Measurements from ENCODE around the gene KPTN.

KPTN gene

DNA sequence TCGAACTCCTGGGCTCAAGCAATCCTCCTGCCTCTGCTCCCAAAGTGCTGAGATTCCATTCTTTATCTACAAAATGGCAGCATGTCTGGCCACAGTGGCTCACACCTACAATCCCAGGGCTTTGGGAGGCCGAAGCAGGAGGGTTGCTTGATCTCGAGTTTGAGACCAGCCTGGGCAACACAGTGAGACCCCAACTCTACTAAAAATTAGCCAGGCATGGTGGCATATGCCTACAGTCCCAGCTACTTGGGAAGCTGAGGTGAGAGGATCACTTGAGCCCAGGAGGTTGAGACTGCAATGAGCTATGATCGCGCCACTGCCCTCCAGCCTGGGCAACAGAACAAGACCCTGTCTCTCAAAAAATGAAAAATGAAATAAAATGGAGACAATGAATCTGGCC is 24.7 kb upstream of the KPTN start:
- no peak for DNase-seq

DNA sequence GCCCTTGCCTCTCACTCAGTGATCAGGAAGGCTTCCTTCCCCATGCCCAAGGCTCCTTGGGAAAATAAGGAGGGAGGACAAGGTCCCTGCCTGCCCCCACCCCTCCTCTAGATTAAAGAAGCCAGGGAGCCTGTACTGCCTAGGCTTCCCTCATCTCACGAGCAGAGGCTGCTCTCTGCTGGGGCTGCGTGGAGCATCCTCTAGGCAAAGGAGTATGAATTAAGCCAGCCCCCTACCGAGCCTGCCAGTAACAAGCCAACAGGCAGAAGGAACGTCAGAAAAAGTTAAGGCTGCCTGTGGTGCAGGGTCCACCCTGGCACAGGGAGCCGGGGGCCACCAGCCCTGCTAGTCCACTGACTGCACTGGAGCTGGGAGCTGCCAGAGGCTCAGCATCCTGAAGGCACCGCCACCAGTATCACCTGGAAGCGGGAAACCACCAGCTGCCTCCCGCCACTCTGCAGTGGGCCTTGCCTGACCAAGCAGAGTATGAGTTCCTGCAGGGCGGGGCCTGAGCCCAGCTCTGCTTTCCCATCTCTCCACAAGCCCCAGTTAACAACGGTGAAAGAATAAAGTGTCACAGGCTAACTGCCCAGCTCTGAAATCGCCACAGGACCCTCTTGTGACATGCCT is 24.0 kb upstream of the KPTN start:
- DNase-seq = no peak

DNA sequence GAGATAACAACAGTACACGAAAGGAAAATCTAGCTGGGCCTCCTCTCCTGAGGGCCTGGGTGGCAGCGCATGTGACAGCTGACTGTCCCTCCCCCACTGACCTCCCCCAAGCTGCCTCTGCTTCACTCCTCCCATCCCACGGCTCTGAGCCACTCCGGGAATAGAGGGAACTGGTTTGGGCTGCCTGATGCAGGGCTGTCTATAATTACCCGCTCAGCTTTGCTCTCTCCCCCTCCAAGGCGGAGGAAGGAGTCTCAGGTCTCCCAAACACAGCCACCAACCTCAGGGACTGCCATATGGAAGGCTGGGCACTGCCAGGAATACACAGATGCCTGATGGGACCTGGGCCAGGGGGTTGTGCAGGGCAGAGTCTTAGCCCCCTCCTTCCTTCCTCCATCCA is 23.0 kb upstream of the KPTN start:
- DNase-seq = no peak

DNA sequence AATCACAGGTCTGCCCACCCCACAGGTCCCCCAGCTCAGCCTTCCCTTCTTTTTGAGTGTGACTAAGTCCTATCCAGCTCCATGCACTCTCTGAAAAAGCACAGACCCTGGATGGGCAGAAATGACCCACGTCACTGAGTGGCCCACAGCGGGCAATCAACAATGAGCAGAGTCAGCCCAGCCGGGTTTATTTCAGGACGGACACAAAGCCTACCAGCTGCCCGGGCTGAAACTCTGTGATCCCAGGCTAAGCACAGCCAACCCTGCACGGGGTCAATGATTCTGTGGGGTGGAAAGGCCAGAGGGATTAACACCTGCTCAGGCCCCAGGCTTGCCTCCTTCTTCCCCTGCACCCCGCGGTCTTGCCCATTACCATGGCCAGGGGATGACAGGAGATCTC is 22.4 kb upstream of the KPTN start:
- DNase-seq = no peak

DNA sequence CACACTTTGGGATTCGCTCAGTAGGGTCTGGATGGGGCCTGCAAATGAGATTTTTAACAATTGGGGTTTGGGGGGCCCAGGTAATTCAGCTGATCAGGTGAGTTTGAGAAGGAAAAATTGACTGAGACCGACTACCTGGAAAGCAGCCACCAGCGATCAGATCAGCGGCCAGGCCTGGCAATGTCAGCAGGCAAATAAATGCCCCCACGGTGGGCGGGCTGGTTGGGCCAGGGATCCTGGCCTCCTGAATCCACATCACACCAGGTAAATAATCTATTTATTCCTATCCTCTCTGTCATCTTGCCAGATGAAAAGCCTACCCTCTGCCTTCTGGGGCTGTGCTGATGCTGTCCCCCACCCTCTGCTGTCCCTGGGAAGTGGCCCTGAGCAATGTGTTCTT is 21.5 kb upstream of the KPTN start:
- DNase-seq = no peak

DNA sequence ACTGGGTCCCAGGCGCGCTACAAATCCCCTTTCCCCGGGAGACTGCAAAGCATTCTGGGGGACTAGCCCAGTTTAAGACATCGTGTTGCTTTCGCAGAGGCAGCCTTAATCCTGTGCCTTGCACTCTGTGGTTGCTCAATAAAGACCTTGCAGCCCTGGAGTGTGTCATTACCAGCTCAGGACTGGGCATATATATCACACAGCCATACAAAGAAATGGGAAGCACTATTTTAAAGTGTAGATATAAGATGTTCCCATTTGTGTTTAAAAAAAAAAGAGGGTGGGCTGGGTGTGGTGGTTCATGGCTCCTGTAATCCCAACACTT is 19.8 kb upstream of the KPTN start:
- DNase-seq = no peak

DNA sequence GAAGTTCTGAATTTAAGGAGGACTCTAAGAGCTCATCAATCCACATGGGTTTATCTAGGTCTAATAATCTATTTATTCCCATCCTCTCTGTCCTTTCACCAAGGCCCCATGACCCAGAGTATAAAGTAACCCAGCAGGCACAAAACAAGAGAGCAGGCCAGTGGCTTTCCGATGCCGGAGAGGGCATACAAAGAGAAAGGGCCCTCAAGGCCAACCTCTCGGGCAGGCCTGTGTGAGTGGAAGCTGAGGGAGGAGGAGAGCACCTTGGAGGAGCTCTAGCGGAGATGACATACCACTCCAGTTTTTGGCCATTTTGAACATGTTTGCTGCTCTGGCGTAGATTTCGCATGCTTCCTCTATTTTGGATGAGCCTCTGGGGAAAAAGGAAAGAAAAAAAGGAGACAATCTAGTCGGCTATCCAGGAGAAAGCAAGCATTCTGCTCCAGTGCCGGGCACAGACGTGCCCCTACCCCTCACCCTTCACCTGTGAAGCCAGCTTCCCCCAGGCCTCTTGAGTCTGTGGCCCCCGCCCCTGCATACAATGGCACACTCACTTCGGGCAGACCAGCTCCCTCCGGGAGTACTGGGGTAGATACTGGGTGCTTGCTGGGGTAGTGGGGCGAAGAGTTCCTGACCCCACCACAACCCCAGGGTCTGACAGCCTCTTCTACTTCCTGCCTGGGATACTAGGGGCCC is 19.3 kb upstream of the KPTN start:
- DNase-seq = no peak

DNA sequence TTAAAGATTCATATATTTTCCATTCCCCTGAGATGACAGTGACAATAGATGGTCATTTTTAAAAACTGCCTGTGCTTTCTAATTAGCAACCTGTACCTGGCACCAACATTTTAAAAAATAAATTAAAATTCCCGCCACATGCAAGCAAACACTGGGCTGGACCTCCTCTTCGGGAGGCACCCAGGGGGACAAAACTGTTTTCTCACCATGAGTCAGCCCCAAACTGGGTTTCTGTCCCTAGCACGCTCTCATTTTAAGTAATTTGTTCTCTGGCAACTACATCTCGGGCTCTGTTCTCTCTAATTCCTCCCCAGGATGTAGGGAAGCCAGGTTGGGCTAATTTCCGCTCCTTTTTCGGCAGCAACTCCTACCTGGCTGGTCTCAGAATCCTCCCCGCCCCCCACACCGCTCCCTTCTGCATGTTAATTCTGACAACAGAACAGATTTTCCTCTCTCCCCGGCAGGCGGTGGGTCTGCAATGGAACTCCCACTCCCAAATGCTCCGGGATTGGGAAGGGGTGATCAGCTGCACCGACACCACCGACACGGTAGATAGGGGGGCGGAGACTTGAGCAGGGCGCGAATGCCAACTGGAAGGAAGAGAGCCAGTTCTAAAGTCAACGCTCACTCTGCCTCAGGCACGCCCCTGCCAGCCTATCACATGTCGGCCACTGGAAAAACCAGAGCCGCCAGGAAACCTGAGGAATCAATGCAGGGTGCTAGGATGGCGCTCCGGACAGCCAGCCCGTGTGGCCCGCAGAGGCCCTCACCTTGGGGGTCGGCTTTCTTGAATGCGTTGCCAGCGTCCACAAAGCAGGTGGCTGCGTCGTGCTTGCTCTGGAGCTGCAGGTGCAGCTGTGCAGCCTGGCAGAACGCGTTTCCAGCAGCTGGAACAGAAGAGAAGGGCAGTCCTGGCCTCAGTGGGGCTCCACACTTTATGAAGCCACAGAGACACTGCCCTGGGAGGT is 16.1 kb upstream of the KPTN start:
- DNase-seq = no peak

DNA sequence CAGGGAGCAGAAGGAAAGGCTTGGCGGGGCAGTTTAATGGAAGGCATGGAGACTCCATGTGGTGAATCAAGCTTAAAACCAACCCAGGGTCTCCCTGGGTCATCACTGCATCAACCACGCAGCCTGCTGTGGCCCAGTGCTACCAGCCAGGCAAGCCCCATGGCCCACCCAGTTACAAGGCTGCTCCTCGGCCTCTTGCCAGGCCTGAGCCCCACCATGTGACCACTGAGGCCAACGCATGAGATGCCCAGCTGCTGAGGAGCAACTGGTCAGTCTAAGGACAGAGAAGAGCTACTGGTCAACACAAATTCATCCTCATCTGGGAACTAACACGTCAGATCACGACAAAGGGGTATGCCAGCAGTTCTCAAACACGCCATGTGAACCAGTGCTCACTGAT is 15.4 kb upstream of the KPTN start:
- no peak for DNase-seq

DNA sequence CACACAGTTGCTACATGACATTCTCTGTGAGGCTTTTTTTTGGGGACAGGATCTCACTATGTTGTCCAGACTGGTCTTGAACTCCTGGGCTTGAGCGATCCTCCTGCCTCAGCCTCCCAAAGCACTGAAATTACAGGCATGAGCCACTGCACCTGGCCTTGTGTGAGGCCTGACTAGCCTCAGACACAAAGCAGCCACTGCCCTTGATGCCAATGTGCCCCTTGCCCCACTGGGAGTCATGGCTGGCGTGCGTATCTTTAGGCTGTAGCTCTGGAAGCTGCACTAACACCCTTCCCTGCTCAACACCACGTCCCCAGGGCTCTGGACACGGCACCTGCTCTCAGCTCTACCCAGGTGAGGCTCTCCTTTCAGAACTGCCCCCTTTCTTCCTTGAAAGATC is 14.5 kb upstream of the KPTN start:
- DNase-seq = no peak

DNA sequence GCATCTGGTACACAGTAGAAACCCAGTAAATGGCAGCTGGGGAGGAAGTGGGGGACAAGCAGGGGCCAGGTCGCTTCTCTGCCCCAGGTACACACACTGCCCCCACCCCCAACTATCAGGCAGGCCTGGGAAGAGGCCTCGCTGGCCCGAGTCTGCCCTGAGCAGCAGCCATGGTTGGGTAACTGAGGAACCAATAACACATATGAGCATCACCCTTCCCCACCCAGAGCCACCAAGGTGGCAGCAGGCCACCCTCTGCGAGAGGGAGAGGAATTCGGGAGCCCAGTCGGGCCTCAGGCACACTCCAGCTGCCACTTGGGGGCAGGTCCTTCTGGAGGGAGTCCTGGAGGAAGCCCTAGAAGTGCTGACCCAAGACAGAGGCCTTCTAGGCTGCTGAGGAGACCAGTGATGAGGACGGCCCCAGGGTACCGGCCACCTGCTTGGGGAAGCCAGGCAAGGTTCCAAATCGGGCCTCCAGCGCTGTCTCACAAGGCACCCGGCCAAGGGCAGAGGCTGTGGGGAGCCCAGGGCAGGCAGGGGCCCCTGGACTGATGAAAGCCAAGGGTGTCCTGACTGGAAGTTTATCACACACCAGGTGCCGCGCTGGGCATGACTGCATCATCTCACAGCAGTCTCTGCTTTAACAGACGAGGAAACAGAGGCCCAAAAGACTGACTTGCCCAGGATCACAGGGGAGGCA is 14.0 kb upstream of the KPTN start:
- DNase-seq = no peak

DNA sequence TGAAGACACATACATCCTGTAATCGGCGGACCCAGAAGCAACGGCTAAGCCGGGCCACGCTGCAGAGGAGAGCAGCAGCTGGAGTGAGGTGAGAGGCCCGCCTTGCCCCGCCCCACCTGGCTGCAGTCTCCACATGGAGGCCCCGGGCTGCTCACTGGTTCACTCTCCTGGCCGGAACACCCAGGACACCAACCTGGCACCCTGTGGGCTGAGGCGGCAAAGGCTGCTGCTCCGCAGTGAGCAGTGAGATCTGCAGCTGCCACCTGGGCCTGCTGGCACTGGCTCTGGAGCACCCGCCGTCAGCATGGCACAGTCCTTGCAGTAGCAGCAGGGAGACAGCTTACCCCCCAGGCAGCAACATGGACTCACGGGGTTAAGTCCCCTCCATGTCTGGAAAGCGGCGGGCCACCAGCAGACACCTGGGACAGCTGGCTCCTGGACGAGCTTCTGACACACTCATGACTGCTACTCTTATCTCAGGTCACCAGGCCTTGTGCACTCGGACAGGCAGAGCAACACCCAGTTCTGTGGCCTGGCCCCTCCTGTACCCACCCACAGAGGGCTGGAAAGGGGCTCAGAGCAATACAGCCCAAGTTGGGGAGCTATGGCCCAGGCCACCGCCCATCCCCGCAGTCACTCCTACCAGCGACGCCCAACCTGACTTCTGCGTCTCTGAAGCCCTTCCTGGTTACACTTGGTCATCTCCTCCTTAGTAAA is 13.2 kb upstream of the KPTN start:
- DNase-seq = no peak

DNA sequence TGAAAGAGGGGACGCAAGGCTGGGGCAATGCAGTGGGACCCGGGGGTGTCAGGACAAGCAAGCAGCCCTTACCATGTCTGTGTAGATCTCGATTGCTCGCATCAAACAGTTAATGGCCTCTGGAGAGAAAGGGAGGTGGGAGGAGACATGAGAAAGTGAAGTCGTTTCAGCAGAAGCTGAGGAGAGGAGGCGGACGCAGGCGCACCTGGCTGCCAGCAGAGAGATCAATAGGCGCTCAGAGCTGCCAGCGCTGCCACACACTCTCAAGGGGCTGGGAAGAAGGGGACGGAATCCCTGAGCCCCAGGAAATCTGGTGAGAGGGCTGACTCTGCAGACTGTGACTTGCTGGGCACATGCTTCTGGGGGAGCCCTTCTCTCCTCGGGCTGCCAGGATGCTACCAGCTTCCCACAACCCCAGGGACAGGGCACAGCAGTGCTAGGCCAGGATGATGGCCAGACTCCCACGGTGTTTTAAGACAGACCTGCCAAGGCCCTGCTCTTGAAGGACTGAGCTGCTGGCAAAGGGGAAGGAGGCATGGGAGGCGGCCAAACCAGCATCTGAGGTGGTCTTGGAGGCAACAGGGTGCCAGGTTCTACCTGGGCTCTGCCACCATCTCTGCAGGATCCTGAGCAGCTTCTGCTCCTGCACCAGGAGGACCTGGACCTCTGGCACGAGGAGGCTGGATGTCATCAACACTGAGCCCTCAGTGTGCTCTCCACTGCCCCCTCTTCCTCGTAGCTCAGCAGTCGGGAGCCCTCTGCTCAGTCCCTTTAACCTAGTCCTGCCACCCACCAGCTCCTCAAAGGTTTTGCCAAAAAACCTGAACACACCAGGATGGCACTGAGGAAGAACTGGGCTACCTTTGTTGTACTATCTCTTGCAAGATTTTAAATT is 11.7 kb upstream of the KPTN start:
- no peak for DNase-seq

DNA sequence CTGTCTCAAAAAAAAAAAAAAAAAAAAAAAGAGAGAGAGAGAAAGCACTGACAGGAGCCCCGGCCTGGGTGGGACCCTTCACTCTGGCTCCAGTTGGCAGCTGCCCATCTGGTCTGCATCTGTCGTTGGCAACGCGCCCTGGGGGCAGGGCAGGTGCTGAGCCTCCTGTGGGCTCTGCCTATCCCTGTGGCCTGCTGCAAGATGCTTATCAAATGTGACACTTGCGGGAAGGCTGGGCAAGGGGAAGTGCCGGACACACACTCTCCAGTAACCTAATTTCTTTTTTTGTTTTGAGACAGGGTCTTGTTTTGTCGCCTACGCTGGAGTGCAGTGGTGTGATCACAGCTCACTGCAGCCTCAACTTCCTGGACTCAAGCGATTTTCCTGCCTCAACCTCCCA is 10.7 kb upstream of the KPTN start:
- DNase-seq = no peak

DNA sequence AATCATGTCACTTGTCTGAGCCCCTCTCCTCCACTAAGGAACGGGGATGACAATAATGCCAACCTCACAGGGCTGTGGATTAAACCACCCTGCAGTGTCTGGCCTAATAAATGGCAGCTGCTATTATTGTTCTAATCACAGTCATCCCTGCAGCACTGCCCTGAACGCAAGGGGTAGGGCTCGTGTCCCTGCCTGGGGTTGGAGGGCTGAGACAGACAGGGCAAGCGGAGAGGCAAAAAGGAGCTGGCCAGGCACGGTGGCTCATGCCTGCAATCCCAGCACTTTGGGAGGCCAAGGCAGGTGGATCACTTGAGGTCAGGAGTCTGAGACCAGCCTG is 10.2 kb upstream of the KPTN start:
- no peak for DNase-seq

DNA sequence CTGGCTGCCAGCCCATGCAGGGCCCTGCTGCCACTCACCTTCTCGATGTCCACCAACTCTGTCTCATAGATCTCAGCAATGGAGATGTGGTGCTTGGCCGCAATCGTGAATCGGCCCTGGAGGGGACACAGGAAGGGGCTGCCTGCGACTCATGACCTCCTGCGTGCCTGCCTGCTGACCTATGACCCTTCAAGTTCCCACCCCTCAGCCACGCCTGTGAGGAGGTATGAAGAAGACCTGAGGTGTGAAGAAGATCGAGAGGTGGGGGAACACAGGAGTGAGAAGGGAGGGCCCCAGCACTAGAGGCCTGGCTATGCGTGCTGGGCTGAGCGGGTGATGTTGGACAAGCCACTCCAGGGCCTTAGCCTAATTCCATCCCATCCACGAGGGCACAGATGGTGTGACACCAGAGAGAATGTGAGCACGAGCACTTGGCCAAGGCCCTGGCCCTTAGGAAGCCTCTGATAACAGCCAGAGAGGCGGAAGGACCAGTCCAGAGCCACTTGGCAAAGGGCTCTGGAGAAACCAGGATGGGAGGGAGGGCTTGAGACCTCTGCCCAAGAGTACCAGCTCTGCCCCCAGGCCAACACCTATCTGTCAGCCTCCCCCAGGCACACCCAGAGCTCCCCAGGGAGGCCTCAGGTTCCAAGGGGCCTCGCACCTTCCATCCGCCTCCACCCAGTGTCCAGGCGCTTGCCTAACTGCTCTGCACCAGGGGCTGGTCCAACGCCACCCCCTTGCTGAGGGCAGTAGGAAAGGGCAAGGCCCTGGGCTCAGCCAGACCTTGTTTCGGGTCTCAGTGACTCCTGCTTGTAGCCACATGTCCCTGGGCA is 9.6 kb upstream of the KPTN start:
- no peak for DNase-seq

DNA sequence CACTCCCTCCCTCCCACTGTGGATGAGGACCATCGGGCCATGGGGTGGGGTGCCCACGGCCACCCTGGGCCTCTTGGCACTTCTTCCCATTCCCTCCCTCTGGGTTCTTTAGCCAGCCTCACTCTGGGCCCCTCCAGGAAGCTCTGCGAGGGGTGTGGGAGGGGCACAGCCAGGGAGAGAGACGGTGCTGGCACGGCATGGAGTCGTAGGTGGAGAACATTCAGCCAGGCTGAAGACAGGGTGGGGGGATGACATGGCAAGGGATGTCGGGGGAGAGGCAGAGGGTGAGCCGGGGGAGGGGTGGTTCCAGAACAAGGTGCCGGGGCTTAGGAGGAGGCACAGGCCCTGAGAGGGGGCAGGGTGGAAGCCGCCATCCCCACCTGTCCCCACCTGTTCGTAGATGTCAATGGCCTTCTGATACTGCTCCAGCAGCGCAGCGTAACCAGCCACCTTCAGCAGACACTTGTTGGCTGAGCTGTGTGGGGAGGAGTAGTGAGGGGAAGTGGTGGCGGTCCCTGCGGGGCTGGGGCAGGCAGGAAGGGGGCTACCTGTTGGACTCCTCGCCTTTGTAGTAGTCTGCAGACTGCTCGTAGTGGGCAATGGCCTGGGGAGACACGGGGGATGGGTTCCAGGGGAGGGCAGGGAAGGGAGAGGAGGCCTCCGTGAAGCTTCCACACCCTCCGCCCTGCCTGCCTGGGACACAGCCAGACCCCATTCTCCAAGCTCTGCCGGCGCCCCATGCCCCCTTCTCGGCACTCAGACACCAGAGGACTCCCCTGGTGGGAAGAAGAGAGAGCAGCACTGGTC is 8.8 kb upstream of the KPTN start:
- no peak for DNase-seq

DNA sequence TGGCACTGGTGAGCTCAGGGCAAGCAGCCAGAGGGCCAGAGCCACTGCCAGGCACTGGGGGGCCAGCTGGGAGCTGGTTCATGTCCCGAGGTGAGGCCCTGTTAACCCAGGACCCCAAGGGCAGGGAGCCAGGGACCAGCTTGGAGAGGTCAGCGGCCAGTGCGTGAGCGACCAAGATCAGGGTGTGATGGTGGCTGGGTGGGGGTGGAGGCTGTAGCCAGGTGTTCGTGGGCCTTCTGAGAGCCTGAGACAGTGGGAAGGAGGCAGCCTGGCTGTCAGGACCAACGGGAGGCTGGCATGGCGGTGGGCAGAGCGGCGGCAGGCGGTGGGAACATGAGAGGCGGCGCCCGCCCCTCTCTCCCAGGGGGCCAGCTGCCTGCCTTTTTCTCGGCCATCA is 8.1 kb upstream of the KPTN start:
- no peak for DNase-seq

DNA sequence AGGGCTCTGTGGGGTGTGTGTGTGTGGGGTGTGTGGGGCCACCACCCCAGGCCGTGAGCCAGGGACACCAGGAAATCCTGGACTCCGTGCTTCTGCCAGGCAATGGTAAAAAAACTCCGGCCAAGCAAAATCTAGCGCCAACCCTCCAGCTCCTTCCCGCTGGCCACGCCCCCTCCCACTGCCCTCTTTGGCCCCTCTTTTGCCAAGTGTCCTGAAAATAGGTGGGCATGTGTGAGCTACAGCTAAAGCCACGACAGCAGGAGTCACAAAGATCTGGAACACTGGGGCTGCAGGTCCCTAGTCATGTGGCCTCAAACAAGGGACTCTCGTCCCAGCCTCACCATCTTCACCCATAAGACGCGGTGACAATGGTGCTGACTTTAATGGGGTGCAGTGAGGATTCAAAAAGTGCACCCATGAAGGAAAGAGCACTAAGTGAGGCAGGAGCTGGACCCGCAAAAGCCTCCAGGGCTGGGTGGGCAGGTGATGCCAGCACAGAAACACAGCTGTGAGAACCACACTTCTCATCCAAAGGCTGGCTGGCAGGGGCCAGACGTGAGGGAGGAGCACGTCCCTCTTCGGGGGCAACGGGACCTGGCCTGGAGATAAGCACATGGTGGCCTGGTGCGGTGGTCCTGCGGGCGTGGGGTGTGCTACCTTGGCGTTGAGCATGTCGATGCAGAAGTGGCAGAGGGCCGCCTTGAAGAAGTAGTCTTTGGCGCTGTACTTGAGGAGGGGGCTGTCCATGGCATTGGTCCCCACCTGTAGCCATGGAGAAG is 7.5 kb upstream of the KPTN start:
- no peak for DNase-seq

Data from T-helper 9 cell (primary cell).